Breast epithelium (tissue), 3 donors: ENCODE results near the gene B3GAT3.

Experiments used
- POLR2A ChIP-seq: fragments of 450-650 bp; IDR thresholded peaks from one replicate; pipeline ENCODE4 v1.6.1; 2016; ENCODE audit warnings: antibody characterized with exemption, mild to moderate bottlenecking, moderate library complexity
- TF ChIP-seq, protein P1 (sequence below), 3 donors: fragments of 450-650 bp; IDR thresholded peaks; one replicate each; pipeline ENCODE4 v1.5.1; 2016 to 2017; ENCODE audit warnings: antibody characterized with exemption in 3 of 3, mild to moderate bottlenecking in 3 of 3, moderate library complexity in 3 of 3

DNA sequence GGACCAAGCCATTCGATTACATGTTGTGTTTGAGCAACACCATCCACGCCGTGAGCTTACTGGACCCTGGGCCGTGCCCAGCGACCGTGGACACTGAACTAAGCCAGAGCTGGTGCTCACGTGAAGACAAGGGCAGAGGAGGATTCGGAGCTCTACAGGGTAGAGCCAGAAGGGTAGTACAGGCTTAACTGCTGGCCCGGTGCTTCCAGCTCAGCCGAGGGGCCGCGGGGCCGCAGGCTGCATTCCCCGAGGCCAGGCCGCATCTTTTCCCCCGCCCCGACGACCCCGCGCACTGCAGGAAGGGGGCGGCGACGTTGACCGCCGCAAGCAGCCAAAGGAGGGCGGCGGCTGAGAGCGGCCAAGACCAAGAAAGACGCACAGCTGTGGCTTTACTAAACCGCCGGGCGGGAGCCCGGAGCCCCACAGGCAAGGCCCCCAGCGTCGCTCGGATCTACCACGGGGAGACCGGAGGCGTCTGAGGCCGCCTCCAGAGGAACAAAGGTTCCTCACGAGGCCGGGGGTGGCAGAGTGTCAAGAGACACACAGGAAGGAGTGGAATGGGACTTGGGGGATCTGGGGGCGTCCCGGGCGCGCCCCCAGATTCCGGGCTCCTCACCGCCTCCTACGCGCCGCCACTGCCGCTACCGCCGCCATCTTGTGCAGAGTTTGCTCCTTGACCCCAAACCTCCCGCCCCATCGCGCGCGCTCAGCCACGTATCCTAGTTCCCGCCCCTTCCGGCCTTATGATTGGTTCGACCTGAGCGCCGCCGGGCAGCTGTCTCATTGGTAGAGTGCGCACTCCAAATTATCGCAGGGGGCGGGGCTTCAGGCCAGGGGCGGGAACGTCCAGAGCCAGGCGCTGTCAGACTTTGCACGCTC is 24.4 kb upstream of the B3GAT3 start, which contains the start of gene GANAB:
- TF ChIP-seq, protein P1, sequence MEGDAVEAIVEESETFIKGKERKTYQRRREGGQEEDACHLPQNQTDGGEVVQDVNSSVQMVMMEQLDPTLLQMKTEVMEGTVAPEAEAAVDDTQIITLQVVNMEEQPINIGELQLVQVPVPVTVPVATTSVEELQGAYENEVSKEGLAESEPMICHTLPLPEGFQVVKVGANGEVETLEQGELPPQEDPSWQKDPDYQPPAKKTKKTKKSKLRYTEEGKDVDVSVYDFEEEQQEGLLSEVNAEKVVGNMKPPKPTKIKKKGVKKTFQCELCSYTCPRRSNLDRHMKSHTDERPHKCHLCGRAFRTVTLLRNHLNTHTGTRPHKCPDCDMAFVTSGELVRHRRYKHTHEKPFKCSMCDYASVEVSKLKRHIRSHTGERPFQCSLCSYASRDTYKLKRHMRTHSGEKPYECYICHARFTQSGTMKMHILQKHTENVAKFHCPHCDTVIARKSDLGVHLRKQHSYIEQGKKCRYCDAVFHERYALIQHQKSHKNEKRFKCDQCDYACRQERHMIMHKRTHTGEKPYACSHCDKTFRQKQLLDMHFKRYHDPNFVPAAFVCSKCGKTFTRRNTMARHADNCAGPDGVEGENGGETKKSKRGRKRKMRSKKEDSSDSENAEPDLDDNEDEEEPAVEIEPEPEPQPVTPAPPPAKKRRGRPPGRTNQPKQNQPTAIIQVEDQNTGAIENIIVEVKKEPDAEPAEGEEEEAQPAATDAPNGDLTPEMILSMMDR (IDR thresholded peaks at IDR 0.05) = peak in 1 of 3 donors; percentile 22
- TF ChIP-seq POLR2A = peak; percentile 75
